Measurements from ENCODE around the gene TUT7.
"Not testable (repeated sequence)": the region's sequence is repeated elsewhere in the genome, so short reads cannot be mapped to it uniquely, and the experiment has no call there.

The TUT7 gene

GRCh38 chr9:86318187-86318586 lies 36.0 kb downstream of the TUT7 start:
- TF ChIP-seq L3MBTL2 (conservative IDR thresholded peaks at IDR 0.05) (no peak), FOXM1 (IDR thresholded peaks at IDR 0.05; ENCODE audit: borderline replicate concordance) (no peak), NFRKB (IDR thresholded peaks at IDR 0.05) (no peak), HDGF (IDR thresholded peaks at IDR 0.05; ENCODE audit: borderline replicate concordance) (no peak), ELF4 (IDR thresholded peaks at IDR 0.05) (no peak), ARNT (IDR thresholded peaks at IDR 0.05) (no peak), FOXA1 (IDR thresholded peaks at IDR 0.05) (no peak), PKNOX1 (IDR thresholded peaks at IDR 0.05) (no peak), SUZ12 (IDR thresholded peaks at IDR 0.05) (no peak), BHLHE40 (IDR thresholded peaks at IDR 0.05; ENCODE audit: borderline replicate concordance) (no peak), CTBP1 (IDR thresholded peaks at IDR 0.05; ENCODE audit: borderline replicate concordance) (no peak), LEF1 (IDR thresholded peaks at IDR 0.05; ENCODE audit: borderline replicate concordance) (no peak)
- no peak for DNase-seq (ENCODE audit: extremely low spot score)
- CTCF ChIA-PET, result no interaction called here
- POLR2A ChIA-PET, result no interaction called here

- CTCF ChIA-PET, result no interaction called here
- TF ChIP-seq FOXM1 (IDR thresholded peaks at IDR 0.05; ENCODE audit: borderline replicate concordance) (no peak), L3MBTL2 (conservative IDR thresholded peaks at IDR 0.05) (no peak), PKNOX1 (IDR thresholded peaks at IDR 0.05) (no peak), HDGF (IDR thresholded peaks at IDR 0.05; ENCODE audit: borderline replicate concordance) (no peak), ZNF384 (IDR thresholded peaks at IDR 0.05) (no peak), FOXA1 (IDR thresholded peaks at IDR 0.05) (no peak), LEF1 (IDR thresholded peaks at IDR 0.05; ENCODE audit: borderline replicate concordance) (no peak), FOXK2 (IDR thresholded peaks at IDR 0.05) (no peak), SUZ12 (IDR thresholded peaks at IDR 0.05) (no peak), ARNT (IDR thresholded peaks at IDR 0.05) (no peak)
- DNase-seq (ENCODE audit: extremely low spot score), result no peak
- POLR2A ChIA-PET, result no interaction called here
These were observed 39.1 kb downstream of the TUT7 start for GRCh38 chr9:86315078-86315477.

- DNase-seq (ENCODE audit: extremely low spot score); POLR2A ChIA-PET; CTCF ChIA-PET: not testable (repeated sequence)
These were observed 41.3 kb downstream of the TUT7 start for GRCh38 chr9:86312959-86313358.

- CTCF ChIA-PET, result interaction anchor here (0.7 kb wide), 1 partner anchor 106 kb away, joined by 3 read pairs; no protein-coding TSS in a partner anchor
These were observed 45.5 kb downstream of the TUT7 start for GRCh38 chr9:86308687-86309086.

GRCh38 chr9:86304236-86304730 lies 49.9 kb downstream of the TUT7 start:
- CTCF ChIA-PET, result no interaction called here
- no peak for TF ChIP-seq PKNOX1 (IDR thresholded peaks at IDR 0.05)
- TF ChIP-seq ZNF384 (IDR thresholded peaks at IDR 0.05), result no peak
- no peak for TF ChIP-seq ARNT (IDR thresholded peaks at IDR 0.05)
- no peak for TF ChIP-seq ELF4 (IDR thresholded peaks at IDR 0.05)
- TF ChIP-seq LEF1 (IDR thresholded peaks at IDR 0.05; ENCODE audit: borderline replicate concordance), result no peak
- no peak for TF ChIP-seq HDGF (IDR thresholded peaks at IDR 0.05; ENCODE audit: borderline replicate concordance)
- DNase-seq (ENCODE audit: extremely low spot score), result no peak
- POLR2A ChIA-PET, result interaction anchor here (0.7 kb wide), 1 partner anchor 970 kb away, joined by 3 read pairs; no protein-coding TSS in a partner anchor

More at GRCh38 chr9:86308687-86309086, 45.5 kb downstream of the TUT7 start:
- TF ChIP-seq TARDBP (IDR thresholded peaks at IDR 0.05), result no peak
- TF ChIP-seq ZNF384 (IDR thresholded peaks at IDR 0.05), result no peak
- no peak for TF ChIP-seq L3MBTL2 (conservative IDR thresholded peaks at IDR 0.05)
- no peak for TF ChIP-seq FOXM1 (IDR thresholded peaks at IDR 0.05; ENCODE audit: borderline replicate concordance)
- no peak for TF ChIP-seq ARNT (IDR thresholded peaks at IDR 0.05)
- TF ChIP-seq HDGF (IDR thresholded peaks at IDR 0.05; ENCODE audit: borderline replicate concordance), result no peak
- no peak for TF ChIP-seq SUZ12 (IDR thresholded peaks at IDR 0.05)
- TF ChIP-seq CTBP1 (IDR thresholded peaks at IDR 0.05; ENCODE audit: borderline replicate concordance), result no peak
- POLR2A ChIA-PET, result no interaction called here
- DNase-seq (ENCODE audit: extremely low spot score), result no peak

- CTCF ChIA-PET, result no interaction called here
- no peak for TF ChIP-seq ZNF384 (IDR thresholded peaks at IDR 0.05)
- no peak for TF ChIP-seq SP1 (IDR thresholded peaks at IDR 0.05)
- no peak for TF ChIP-seq NFRKB (IDR thresholded peaks at IDR 0.05)
- no peak for TF ChIP-seq L3MBTL2 (conservative IDR thresholded peaks at IDR 0.05)
- no peak for TF ChIP-seq HDGF (IDR thresholded peaks at IDR 0.05; ENCODE audit: borderline replicate concordance)
- no peak for TF ChIP-seq FOXA1 (IDR thresholded peaks at IDR 0.05)
- TF ChIP-seq FOXM1 (IDR thresholded peaks at IDR 0.05; ENCODE audit: borderline replicate concordance), result no peak
- TF ChIP-seq PKNOX1 (IDR thresholded peaks at IDR 0.05), result no peak
- DNase-seq (ENCODE audit: extremely low spot score), result no peak
- POLR2A ChIA-PET, result no interaction called here
These were observed 50.8 kb downstream of the TUT7 start for GRCh38 chr9:86303316-86303975.

Measured in HEK293T (cell line).